Rectal smooth muscle tissue (tissue), 1 donor: Measurements from ENCODE around the gene KRTAP20-1.

Experiments used
- H3K27ac ChIP-seq: one replicate; pipeline ENCODE4 v1.7.0; 2013; ENCODE audit warnings: low read depth, low read length, inconsistent platforms
- H3K27me3 ChIP-seq: one replicate; pipeline ENCODE4 v1.7.0; 2013; ENCODE audit warnings: low read length; ENCODE audit not compliant: control insufficient read depth, insufficient read depth
- H3K36me3 ChIP-seq: one replicate; pipeline ENCODE4 v1.7.0; 2013; ENCODE audit warnings: low read length; ENCODE audit not compliant: control insufficient read depth, insufficient read depth
- H3K4me1 ChIP-seq: one replicate; pipeline ENCODE4 v1.7.0; 2013; ENCODE audit warnings: low read length; ENCODE audit not compliant: control insufficient read depth, insufficient read depth
- H3K4me3 ChIP-seq: one replicate; pipeline ENCODE4 v1.7.0; 2013; ENCODE audit warnings: low read length
- H3K9ac ChIP-seq: one replicate; pipeline ENCODE4 v1.7.0; 2013; ENCODE audit warnings: low read length

The KRTAP20-1 gene

DNA sequence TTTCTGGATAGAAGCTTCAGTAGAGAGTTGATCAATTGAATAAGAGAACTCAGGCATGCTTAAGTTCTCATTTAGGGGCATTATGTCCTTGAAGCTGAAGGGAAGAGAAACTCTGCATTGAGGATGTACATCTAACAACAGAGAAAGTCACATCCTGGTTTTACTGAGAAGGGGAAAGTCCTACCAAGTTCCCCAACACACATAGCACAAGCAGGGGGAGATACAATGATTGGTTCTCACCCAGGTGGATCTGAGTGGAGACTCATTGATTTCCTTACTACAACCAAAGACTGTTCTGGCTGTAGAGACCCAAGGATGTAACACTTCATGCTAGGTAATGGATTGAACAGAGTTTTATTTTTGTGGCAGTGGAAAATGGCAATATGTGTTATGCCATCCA is 1.0 kb upstream of the KRTAP20-1 start:
- no peaks in the 10 kb centered on the region for H3K4me1 ChIP-seq
- no peaks in the 10 kb centered on the region for H3K36me3 ChIP-seq
- H3K9ac ChIP-seq, result no peak overlapping the region
- H3K27ac ChIP-seq, result no peak overlapping the region
- no peak overlapping the region for H3K4me3 ChIP-seq
- no peaks in the 10 kb centered on the region for H3K27me3 ChIP-seq

DNA sequence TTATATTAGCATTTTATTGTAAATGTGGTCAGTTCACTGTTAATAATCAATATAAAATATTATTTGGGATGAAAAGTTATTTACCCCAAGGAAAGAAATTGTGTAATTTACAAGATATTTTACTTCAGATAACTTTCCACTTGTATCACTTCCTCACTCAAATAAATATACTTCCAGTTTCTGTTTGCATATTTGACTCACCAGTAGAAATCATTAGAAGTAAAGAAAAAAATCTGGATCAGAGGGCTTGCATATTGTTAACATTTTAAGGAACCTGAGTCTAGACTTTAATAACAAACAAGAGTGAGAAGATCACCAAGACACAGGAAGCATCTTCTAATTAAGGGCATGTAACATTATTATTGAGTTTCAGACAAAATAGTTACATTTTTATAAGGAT is 3.9 kb downstream of the KRTAP20-1 start:
- H3K27ac ChIP-seq, result no peak overlapping the region
- H3K4me1 ChIP-seq, result no peaks in the 10 kb centered on the region
- no peaks in the 10 kb centered on the region for H3K36me3 ChIP-seq
- H3K27me3 ChIP-seq, result no peaks in the 10 kb centered on the region
- no peak overlapping the region for H3K9ac ChIP-seq
- H3K4me3 ChIP-seq, result no peak overlapping the region

DNA sequence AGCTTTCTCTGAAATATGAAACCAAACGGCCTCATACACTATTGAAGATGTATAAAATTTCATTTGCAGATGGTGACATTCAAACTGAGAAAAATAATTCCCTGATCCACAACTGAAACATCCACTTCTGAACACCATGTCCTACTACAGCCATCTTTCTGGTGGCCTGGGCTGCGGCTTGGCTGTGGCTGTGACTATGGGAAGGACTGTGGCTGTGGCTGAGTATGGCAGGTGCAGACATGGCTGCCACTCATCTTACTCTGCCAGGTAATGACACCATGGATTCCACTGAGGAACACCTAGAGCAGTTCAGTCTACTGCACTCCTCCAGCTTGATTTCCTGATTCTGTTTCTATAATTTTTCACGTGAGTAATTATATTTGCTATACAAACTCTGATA is 4.3 kb downstream of the KRTAP20-1 start, which contains the start of gene KRTAP20-4:
TSS of gene KRTAP20-4 (plus strand) at position 106 of the 400 bp plus-strand sequence.
- Histone ChIP-seq H3K27ac (no peak within 1 kb of the TSS), H3K4me1 (no peaks in the 10 kb centered on the region), H3K36me3 (no peaks in the 10 kb centered on the region), H3K4me3 (no peak within 1 kb of the TSS), H3K9ac (no peak within 1 kb of the TSS), H3K27me3 (no peaks in the 10 kb centered on the region)

DNA sequence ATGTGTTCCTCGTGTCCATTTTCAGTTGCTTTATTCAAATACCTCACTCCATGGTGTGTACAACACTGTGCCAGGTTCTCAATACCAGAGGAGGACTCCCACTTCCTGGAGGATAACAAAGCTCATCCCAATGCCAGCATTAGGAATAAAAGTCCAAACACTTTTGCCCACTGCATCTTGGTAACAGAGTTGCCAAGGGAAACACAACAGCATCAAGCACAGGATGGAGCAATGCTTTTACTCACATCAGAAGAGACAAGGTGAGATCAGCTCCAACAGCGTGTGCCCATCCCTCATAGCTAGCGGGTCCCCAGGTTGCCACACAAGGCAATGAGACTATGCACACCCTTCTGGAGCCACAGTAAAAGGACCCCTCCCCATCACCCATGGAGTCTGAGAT is 7.1 kb downstream of the KRTAP20-1 start:
- Histone ChIP-seq H3K36me3 (no peaks in the 10 kb centered on the region), H3K4me1 (no peaks in the 10 kb centered on the region), H3K27me3 (no peaks in the 10 kb centered on the region), H3K27ac (no peak overlapping the region), H3K9ac (no peak overlapping the region), H3K4me3 (no peak overlapping the region)

DNA sequence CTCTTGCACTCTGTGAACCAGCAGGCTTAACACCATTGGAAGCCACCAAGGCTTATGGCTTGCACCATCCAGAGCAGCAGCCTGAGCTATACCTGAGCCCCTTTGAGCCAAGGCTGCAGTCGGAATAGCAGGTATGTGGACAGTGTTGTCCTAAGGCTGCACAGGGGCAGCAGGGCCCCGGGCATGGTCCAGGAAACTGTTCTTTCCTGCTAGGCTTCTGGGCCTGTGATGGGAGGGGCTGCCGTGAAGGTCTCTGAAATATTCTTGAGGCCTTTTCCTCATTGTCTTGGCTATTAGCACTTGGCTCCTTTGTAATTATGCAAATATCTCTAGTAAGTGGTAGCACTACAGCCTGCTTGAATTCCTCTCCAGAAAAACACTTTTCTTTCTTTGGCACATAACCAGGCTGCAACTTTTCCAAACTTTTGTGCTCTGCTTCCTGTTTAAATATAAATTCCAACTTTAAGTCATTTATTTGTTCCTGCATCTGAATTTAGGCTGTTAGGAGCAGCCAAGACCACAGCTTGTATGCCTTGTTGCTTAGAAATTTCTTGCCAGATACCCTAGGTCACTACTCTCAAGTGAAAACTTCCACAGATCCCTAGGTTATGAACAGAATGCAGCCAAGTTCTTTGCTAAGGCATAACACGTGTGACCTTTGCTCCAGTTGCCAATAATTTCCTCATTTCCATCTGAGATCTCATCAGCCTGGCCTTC is 9.4 kb downstream of the KRTAP20-1 start:
- no peaks in the 10 kb centered on the region for H3K27me3 ChIP-seq
- no peaks in the 10 kb centered on the region for H3K4me1 ChIP-seq
- H3K36me3 ChIP-seq, result no peaks in the 10 kb centered on the region
- H3K27ac ChIP-seq, result no peak overlapping the region
- no peak overlapping the region for H3K9ac ChIP-seq
- H3K4me3 ChIP-seq, result no peak overlapping the region

DNA sequence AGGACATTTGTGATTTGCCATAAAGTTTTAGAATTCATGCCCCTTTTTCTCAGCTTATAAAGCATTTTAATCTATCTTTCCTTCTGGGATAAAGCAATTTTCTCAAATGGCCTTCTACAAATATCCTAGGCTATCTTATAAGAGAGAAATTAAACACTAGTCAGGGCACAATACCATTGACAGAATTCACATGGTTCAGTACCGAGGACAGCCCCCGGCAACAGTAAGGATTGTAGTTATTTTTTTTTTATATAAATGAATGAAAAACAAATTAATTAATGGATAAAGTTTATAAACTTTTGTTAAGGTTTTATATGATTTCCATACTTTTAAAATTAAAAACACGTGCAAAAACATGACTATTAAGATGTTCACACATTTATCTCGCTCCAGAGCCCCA is 11.9 kb downstream of the KRTAP20-1 start:
- H3K9ac ChIP-seq, result no peak overlapping the region
- H3K36me3 ChIP-seq, result no peaks in the 10 kb centered on the region
- no peak overlapping the region for H3K4me3 ChIP-seq
- no peaks in the 10 kb centered on the region for H3K27me3 ChIP-seq
- no peak overlapping the region for H3K27ac ChIP-seq
- no peaks in the 10 kb centered on the region for H3K4me1 ChIP-seq

DNA sequence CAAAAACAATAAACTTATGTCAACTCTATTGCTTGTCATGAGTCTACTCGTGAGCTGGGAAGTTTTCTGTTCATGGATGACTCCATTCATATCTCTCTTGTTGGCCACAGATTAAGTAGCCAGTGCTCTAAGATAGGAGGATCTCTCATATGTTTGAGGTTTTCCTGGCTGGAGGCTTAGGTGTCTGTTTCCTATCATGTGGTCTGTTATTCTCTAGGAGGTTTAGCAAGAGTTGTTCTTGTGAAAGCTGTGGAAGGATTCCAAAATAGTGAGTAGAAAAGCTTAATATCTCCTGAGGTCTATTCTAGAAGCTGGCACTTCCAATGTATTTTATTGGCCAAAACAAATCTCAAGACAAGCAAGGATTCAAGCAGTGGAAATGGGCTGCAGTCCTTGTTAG is 13.0 kb downstream of the KRTAP20-1 start:
- Histone ChIP-seq H3K9ac (no peak overlapping the region), H3K36me3 (no peaks in the 10 kb centered on the region), H3K27me3 (no peaks in the 10 kb centered on the region), H3K27ac (no peak overlapping the region), H3K4me1 (no peaks in the 10 kb centered on the region), H3K4me3 (no peak overlapping the region)

DNA sequence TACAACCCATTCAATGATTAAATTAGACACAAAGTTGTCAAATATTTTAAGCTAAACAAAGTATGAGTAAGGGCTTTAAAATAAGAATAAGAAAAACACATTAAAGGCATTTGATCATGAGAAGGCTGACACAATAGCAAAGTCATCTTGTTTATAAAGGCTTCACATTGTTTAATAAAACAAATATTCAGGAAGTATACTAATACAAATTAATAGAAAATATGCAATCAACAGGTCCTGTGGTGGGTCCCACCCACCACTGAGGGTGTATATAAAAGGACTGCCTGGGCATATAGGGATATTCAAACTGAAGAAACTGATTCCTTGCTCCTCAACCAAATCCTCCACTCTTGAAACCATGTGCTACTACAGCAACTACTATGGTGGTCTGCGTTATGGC is 18.7 kb downstream of the KRTAP20-1 start, which contains the start of gene KRTAP20-2:
TSS of gene KRTAP20-2 (plus strand) at position 301 of the 400 bp plus-strand sequence. CDS start at position 359, 58 bp downstream.
- H3K4me3 ChIP-seq, result no peak within 1 kb of the TSS
- no peaks in the 10 kb centered on the region for H3K27me3 ChIP-seq
- no peak within 1 kb of the TSS for H3K27ac ChIP-seq
- no peaks in the 10 kb centered on the region for H3K4me1 ChIP-seq
- no peak within 1 kb of the TSS for H3K9ac ChIP-seq
- H3K36me3 ChIP-seq, result no peaks in the 10 kb centered on the region

DNA sequence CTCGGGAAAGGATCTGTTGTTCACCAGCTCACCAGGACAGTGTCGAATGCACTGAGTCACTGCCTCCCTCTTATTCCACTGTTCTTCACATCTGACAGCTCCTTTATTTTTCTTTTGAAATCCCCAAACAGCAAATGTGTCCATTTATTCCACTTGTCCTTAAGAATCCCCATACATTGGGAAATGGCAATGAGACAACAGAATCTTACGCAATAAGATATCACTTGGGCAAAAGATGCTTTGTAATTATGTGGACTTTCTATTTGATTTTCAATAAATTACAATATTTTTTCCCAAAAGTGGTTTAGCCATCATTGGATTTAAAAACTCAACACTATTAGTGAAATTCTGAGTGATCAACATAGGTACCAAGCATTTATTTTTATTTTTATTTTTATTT is 22.5 kb downstream of the KRTAP20-1 start:
- Histone ChIP-seq H3K9ac (no peak overlapping the region), H3K36me3 (no peaks in the 10 kb centered on the region), H3K4me1 (no peaks in the 10 kb centered on the region), H3K27ac (no peak overlapping the region), H3K27me3 (no peaks in the 10 kb centered on the region), H3K4me3 (no peak overlapping the region)

DNA sequence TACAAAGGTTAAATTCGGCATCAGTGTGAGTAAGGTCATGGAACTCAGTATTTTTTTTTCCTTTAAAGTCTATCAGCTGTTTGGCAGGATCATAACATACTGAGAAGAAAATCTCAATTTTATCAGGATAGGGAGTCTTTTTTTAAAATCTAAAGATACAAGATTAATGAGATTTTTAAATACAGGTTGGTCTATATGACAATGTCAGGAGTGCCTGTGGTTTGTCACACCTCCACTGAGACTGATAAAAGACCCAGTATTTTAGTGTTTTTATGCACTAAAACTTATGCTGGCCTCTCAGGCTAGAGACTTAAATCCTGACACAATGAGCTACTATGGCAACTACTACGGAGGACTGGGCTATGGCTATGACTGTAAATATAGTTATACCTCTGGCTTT is 26.3 kb downstream of the KRTAP20-1 start, which contains the start of gene KRTAP20-3:
TSS of gene KRTAP20-3 (plus strand) at position 301 of the 400 bp plus-strand sequence.
- no peak within 1 kb of the TSS for H3K27ac ChIP-seq
- no peaks in the 10 kb centered on the region for H3K36me3 ChIP-seq
- H3K4me3 ChIP-seq, result no peak within 1 kb of the TSS
- no peaks in the 10 kb centered on the region for H3K4me1 ChIP-seq
- no peaks in the 10 kb centered on the region for H3K27me3 ChIP-seq
- no peak within 1 kb of the TSS for H3K9ac ChIP-seq

DNA sequence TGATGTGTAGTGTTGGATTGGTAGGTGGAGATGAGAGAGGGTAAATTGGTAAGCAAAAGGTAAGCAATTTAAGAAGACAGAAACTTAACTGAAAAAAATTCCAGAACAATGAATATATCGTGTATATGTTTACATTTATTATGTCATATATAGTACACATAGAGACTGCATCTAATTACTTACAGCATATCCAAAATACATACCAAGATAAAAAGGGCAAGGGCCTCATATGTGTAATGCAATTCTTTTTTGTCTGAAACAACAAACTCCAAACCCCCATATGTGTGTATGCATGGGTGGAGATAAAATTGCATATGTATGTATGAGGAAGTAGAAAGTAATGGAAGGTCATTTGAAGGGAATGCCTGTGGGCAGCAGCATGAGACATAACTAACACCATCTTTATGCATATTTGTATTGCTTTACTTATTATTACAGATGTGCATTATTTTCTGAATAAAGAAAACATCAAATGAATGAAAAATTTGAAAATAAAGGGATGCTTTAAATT is 30.7 kb downstream of the KRTAP20-1 start:
- Histone ChIP-seq H3K4me1 (no peaks in the 10 kb centered on the region), H3K4me3 (no peak overlapping the region), H3K36me3 (no peaks in the 10 kb centered on the region), H3K27me3 (no peaks in the 10 kb centered on the region), H3K27ac (no peak overlapping the region), H3K9ac (no peak overlapping the region)

DNA sequence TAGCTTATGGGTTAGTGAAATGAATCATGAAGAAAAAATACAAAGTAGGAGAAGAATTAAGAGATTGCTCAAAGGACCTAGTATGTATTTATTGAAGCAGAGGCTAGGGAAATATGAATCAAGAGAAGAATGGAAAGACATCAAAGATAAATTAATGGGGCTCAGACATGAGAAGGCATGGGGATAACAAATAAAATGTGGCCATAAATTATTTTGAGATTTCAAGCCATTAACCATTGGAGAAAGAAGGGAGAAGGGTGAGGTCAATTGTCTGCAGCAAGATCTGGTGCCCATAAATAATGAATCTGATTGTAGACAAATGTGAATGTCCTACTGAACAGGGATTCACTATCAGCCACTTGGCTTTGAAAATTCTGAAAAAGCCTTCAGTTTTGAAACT is 36.7 kb downstream of the KRTAP20-1 start:
- Histone ChIP-seq H3K4me1 (no peaks in the 10 kb centered on the region), H3K36me3 (no peaks in the 10 kb centered on the region)

More for the DNA sequence above, 36.7 kb downstream of the KRTAP20-1 start:
- Histone ChIP-seq H3K4me3 (no peak overlapping the region), H3K27me3 (no peaks in the 10 kb centered on the region), H3K9ac (no peak overlapping the region), H3K27ac (no peak overlapping the region)
